HepG2 (cell line): Measurements from ENCODE around the gene CPLANE2. TPM values are rescaled to one million over a fixed set of nuclear protein-coding genes. Genes with fewer than 3 reads are reported as not detected.

Experiments
- ATRX ChIP-seq: sonication (generic); formaldehyde crosslinking; IDR thresholded peaks from 2 replicates; pipeline ENCODE4 v1.4.0; 2020; ENCODE audit warnings: missing genetic modification reagents, borderline replicate concordance
- RAD21 ChIP-seq: fragments of 450-650 bp; formaldehyde crosslinking; IDR thresholded peaks from 2 replicates; pipeline ENCODE4 v1.5.0; 2020; ENCODE audit warnings: mild to moderate bottlenecking
- SCMH1 ChIP-seq: sonication (generic); formaldehyde crosslinking; IDR thresholded peaks from 2 replicates; pipeline ENCODE4 v1.9.0; 2021; ENCODE audit warnings: missing genetic modification reagents, mild to moderate bottlenecking, borderline replicate concordance
- YY1 ChIP-seq: IDR thresholded peaks from 2 replicates; pipeline ENCODE4 v1.6.1; 2011; ENCODE audit warnings: low read length, low read depth, moderate library complexity, mild to moderate bottlenecking; ENCODE audit not compliant: insufficient read depth, insufficient replicate concordance
- ZNF263 ChIP-seq: sonication (generic); formaldehyde crosslinking; IDR thresholded peaks from 2 replicates; pipeline ENCODE4 v1.4.0; 2020; ENCODE audit warnings: missing genetic modification reagents
- ZNF44 ChIP-seq: sonication (generic); formaldehyde crosslinking; IDR thresholded peaks from 2 replicates; pipeline ENCODE4 v1.5.1; 2020; ENCODE audit warnings: mild to moderate bottlenecking, missing genetic modification reagents
- ZNF614 ChIP-seq: IDR thresholded peaks from 2 replicates; pipeline ENCODE4 v1.6.1; 2018; ENCODE audit warnings: missing biosample characterization, missing genetic modification reagents, inconsistent platforms, borderline replicate concordance
- polyA plus RNA-seq, 8 experiments: library from polyadenylated mRNA; depleted of rRNA in 3 of 8; stranded (reverse) in 7 of 8; unstranded in 1 of 8; fragments of >200 nt; fragmentation: Illumina TruSeq in 4 of 8; extraction: Trizol in 4 of 8; gene quantifications; 2 replicates each; pipeline versions ENCODE4 v1.2.1 to v1.2.3, GENCODE V29; 2011 to 2016; ENCODE audit warnings: low read depth in 4 of 8, missing spikeins in 1 of 8, mixed read lengths in 1 of 8; ENCODE audit not compliant: insufficient read depth in 1 of 8
- total RNA-seq, 5 experiments: library from RNA; depleted of rRNA; stranded (reverse); fragments of >200 nt; fragmentation: Illumina TruSeq; extraction: Trizol; gene quantifications; 2 replicates each; pipeline ENCODE4 v1.2.3, GENCODE V29; 2016; ENCODE audit warnings: low read depth in 1 of 5
- TF ChIP-seq, protein P1 (sequence below): fragments of 450-650 bp; IDR thresholded peaks from 2 replicates; pipeline ENCODE4 v1.6.1; 2017; ENCODE audit warnings: mild to moderate bottlenecking
- TF ChIP-seq, protein P2 (sequence below): sonication (generic); formaldehyde crosslinking; IDR thresholded peaks from 2 replicates; pipeline ENCODE4 v1.4.0; 2020; ENCODE audit warnings: mild to moderate bottlenecking, missing genetic modification reagents
- TF ChIP-seq, protein P3 (sequence below): IDR thresholded peaks from 2 replicates; pipeline ENCODE4 v1.6.1; 2012; ENCODE audit warnings: low read length, improper control_type of control experiment
- TF ChIP-seq, protein P4 (sequence below): sonication (generic); formaldehyde crosslinking; IDR thresholded peaks from 2 replicates; pipeline ENCODE4 v1.5.1; 2020; ENCODE audit warnings: mild to moderate bottlenecking, missing genetic modification reagents, moderate library complexity
- TF ChIP-seq, protein P5 (sequence below): sonication (generic); formaldehyde crosslinking; IDR thresholded peaks from 2 replicates; pipeline ENCODE4 v1.5.0; 2020; ENCODE audit warnings: missing genetic modification reagents

CPLANE2 gene
- total and polyA plus RNA-seq, 2 of the 13 experiments (the other 11 are each of a cell fraction or from before 2014, with no cell fraction given), result 0.29 to 1.6 TPM

DNA sequence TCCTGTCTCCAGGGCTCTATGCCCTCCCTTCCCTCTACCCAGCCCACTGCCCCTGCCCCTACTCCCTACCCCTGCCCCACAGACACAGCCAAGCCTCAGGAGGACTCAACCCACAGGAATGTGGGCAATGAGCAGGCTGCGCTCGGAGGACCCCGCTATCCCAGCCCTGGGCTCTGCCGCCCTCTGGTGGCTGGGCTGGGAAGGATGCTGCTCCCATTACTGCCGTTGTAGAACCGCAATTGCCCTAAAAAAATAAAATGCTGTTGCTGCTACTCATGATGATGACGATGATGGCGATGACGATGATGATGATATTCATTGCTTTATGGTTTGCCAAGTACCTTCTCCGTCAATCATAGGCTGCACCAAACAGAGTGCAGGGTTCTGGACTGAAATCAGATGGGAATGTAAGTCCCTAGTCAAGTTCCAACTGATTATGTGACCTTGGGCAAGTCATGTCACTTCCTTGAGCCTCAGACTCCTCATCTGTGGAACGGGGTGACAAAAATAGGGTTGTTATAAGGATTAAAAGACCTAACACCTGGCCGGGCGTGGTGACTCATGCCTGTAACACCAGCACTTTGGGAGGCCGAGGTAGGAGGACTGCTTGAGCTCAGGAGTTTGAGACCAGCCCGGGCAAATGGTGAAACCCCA lies 49.1 kb downstream of the CPLANE2 start (continued):
- TF ChIP-seq, protein P1, sequence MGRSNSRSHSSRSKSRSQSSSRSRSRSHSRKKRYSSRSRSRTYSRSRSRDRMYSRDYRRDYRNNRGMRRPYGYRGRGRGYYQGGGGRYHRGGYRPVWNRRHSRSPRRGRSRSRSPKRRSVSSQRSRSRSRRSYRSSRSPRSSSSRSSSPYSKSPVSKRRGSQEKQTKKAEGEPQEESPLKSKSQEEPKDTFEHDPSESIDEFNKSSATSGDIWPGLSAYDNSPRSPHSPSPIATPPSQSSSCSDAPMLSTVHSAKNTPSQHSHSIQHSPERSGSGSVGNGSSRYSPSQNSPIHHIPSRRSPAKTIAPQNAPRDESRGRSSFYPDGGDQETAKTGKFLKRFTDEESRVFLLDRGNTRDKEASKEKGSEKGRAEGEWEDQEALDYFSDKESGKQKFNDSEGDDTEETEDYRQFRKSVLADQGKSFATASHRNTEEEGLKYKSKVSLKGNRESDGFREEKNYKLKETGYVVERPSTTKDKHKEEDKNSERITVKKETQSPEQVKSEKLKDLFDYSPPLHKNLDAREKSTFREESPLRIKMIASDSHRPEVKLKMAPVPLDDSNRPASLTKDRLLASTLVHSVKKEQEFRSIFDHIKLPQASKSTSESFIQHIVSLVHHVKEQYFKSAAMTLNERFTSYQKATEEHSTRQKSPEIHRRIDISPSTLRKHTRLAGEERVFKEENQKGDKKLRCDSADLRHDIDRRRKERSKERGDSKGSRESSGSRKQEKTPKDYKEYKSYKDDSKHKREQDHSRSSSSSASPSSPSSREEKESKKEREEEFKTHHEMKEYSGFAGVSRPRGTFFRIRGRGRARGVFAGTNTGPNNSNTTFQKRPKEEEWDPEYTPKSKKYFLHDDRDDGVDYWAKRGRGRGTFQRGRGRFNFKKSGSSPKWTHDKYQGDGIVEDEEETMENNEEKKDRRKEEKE, result no peak
- TF ChIP-seq ATRX (no peak), YY1 (peak; percentile 54), ZNF44 (CRISPR knock-in tag) (no peak), RAD21 (peak; percentile 98), ZNF614 (peak; percentile 58; the same call in 1 of the 2 replicates), ZNF263 (CRISPR knock-in tag) (no peak; the same call in 1 of the 2 replicates), SCMH1 (CRISPR knock-in tag) (no peak)
- TF ChIP-seq, protein P2, sequence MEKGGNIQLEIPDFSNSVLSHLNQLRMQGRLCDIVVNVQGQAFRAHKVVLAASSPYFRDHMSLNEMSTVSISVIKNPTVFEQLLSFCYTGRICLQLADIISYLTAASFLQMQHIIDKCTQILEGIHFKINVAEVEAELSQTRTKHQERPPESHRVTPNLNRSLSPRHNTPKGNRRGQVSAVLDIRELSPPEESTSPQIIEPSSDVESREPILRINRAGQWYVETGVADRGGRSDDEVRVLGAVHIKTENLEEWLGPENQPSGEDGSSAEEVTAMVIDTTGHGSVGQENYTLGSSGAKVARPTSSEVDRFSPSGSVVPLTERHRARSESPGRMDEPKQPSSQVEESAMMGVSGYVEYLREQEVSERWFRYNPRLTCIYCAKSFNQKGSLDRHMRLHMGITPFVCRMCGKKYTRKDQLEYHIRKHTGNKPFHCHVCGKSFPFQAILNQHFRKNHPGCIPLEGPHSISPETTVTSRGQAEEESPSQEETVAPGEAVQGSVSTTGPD (CRISPR knock-in tag), result no peak
- TF ChIP-seq, protein P3, sequence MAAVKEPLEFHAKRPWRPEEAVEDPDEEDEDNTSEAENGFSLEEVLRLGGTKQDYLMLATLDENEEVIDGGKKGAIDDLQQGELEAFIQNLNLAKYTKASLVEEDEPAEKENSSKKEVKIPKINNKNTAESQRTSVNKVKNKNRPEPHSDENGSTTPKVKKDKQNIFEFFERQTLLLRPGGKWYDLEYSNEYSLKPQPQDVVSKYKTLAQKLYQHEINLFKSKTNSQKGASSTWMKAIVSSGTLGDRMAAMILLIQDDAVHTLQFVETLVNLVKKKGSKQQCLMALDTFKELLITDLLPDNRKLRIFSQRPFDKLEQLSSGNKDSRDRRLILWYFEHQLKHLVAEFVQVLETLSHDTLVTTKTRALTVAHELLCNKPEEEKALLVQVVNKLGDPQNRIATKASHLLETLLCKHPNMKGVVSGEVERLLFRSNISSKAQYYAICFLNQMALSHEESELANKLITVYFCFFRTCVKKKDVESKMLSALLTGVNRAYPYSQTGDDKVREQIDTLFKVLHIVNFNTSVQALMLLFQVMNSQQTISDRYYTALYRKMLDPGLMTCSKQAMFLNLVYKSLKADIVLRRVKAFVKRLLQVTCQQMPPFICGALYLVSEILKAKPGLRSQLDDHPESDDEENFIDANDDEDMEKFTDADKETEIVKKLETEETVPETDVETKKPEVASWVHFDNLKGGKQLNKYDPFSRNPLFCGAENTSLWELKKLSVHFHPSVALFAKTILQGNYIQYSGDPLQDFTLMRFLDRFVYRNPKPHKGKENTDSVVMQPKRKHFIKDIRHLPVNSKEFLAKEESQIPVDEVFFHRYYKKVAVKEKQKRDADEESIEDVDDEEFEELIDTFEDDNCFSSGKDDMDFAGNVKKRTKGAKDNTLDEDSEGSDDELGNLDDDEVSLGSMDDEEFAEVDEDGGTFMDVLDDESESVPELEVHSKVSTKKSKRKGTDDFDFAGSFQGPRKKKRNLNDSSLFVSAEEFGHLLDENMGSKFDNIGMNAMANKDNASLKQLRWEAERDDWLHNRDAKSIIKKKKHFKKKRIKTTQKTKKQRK, result no peak
- TF ChIP-seq, protein P4, sequence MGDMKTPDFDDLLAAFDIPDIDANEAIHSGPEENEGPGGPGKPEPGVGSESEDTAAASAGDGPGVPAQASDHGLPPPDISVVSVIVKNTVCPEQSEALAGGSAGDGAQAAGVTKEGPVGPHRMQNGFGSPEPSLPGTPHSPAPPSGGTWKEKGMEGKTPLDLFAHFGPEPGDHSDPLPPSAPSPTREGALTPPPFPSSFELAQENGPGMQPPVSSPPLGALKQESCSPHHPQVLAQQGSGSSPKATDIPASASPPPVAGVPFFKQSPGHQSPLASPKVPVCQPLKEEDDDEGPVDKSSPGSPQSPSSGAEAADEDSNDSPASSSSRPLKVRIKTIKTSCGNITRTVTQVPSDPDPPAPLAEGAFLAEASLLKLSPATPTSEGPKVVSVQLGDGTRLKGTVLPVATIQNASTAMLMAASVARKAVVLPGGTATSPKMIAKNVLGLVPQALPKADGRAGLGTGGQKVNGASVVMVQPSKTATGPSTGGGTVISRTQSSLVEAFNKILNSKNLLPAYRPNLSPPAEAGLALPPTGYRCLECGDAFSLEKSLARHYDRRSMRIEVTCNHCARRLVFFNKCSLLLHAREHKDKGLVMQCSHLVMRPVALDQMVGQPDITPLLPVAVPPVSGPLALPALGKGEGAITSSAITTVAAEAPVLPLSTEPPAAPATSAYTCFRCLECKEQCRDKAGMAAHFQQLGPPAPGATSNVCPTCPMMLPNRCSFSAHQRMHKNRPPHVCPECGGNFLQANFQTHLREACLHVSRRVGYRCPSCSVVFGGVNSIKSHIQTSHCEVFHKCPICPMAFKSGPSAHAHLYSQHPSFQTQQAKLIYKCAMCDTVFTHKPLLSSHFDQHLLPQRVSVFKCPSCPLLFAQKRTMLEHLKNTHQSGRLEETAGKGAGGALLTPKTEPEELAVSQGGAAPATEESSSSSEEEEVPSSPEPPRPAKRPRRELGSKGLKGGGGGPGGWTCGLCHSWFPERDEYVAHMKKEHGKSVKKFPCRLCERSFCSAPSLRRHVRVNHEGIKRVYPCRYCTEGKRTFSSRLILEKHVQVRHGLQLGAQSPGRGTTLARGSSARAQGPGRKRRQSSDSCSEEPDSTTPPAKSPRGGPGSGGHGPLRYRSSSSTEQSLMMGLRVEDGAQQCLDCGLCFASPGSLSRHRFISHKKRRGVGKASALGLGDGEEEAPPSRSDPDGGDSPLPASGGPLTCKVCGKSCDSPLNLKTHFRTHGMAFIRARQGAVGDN (CRISPR knock-in tag), result peak; percentile 72
- TF ChIP-seq, protein P5, sequence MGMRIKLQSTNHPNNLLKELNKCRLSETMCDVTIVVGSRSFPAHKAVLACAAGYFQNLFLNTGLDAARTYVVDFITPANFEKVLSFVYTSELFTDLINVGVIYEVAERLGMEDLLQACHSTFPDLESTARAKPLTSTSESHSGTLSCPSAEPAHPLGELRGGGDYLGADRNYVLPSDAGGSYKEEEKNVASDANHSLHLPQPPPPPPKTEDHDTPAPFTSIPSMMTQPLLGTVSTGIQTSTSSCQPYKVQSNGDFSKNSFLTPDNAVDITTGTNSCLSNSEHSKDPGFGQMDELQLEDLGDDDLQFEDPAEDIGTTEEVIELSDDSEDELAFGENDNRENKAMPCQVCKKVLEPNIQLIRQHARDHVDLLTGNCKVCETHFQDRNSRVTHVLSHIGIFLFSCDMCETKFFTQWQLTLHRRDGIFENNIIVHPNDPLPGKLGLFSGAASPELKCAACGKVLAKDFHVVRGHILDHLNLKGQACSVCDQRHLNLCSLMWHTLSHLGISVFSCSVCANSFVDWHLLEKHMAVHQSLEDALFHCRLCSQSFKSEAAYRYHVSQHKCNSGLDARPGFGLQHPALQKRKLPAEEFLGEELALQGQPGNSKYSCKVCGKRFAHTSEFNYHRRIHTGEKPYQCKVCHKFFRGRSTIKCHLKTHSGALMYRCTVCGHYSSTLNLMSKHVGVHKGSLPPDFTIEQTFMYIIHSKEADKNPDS (CRISPR knock-in tag), result no peak
